Activated naive CD8-positive, alpha-beta T cell treated with anti-CD3 and anti-CD28 coated beads, Interleukin-2, amount 50 U/mL, for 16 hours (primary cell): ENCODE measurements around the gene ESR1.
A peak's percentile ranks its signal among the peaks of the same experiment; 100 is the strongest.

ENCODE experiments used
- DNase-seq: peaks from one replicate; pipeline ENCODE4 v3.0.0-alpha.2; 2020; ENCODE audit warnings: low read depth, low spot score

ESR1 gene

GRCh38 chr6:151807513-151808370 lies at the start of gene ESR1:
Gene ESR1 (plus strand): TSS chr6:151807682. CDS start chr6:151807913, 231 bp downstream.
- no peak for DNase-seq

- DNase-seq: no peak
These were observed 47.0 kb upstream of the ESR1 start for GRCh38 chr6:151760486-151760885.

- no peak for DNase-seq
These were observed 45.6 kb upstream of the ESR1 start for GRCh38 chr6:151761851-151762250.

GRCh38 chr6:151762817-151763216 lies 44.7 kb upstream of the ESR1 start:
- no peak for DNase-seq

- DNase-seq: no peak
These were observed 44.2 kb upstream of the ESR1 start for GRCh38 chr6:151763303-151763702.

- peak; percentile 4 for DNase-seq
These were observed 43.4 kb upstream of the ESR1 start for GRCh38 chr6:151763938-151764680.

GRCh38 chr6:151765444-151765886 lies 42.0 kb upstream of the ESR1 start:
- DNase-seq: no peak

- DNase-seq: no peak
These were observed 35.0 kb upstream of the ESR1 start for GRCh38 chr6:151772446-151772845.

GRCh38 chr6:151773382-151773781 lies 34.1 kb upstream of the ESR1 start:
- DNase-seq: no peak

- DNase-seq: no peak
These were observed 24.9 kb upstream of the ESR1 start for GRCh38 chr6:151782560-151782959.

- DNase-seq: no peak
These were observed 23.8 kb upstream of the ESR1 start for GRCh38 chr6:151783692-151784091.

GRCh38 chr6:151784441-151785214 lies 22.9 kb upstream of the ESR1 start:
- no peak for DNase-seq

- DNase-seq: no peak
These were observed 10.5 kb upstream of the ESR1 start for GRCh38 chr6:151796842-151797530.

GRCh38 chr6:151803743-151804142 lies 3.7 kb upstream of the ESR1 start:
- no peak for DNase-seq

- no peak for DNase-seq
These were observed 2.7 kb upstream of the ESR1 start for GRCh38 chr6:151804585-151805285.

GRCh38 chr6:151805286-151805840 lies 2.1 kb upstream of the ESR1 start:
- no peak for DNase-seq

- DNase-seq: no peak
These were observed 547 bp upstream of the ESR1 start for GRCh38 chr6:151806757-151807512.

- DNase-seq: no peak
These were observed 1.1 kb downstream of the ESR1 start for GRCh38 chr6:151808371-151809241.

GRCh38 chr6:151811081-151811480 lies 3.6 kb downstream of the ESR1 start:
- DNase-seq: no peak
